ENCODE data around the gene TINAGL1. TPM values are rescaled to one million over a fixed set of nuclear protein-coding genes. Genes with fewer than 3 reads are reported as not detected.

TINAGL1 gene, protein sequence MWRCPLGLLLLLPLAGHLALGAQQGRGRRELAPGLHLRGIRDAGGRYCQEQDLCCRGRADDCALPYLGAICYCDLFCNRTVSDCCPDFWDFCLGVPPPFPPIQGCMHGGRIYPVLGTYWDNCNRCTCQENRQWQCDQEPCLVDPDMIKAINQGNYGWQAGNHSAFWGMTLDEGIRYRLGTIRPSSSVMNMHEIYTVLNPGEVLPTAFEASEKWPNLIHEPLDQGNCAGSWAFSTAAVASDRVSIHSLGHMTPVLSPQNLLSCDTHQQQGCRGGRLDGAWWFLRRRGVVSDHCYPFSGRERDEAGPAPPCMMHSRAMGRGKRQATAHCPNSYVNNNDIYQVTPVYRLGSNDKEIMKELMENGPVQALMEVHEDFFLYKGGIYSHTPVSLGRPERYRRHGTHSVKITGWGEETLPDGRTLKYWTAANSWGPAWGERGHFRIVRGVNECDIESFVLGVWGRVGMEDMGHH
- 0.45 to 0.92 TPM (median 0.72 TPM) in 5 replicates for total RNA-seq (2022; extraction: Qiagen RNA extraction)

GRCh38 chr1:31576201-31576669 is at the start of gene TINAGL1:
Gene TINAGL1 (plus strand): TSS chr1:31576515. CDS start chr1:31577149, 634 bp downstream.

GRCh38 chr1:31617218-31617915 is 41.1 kb downstream of the TINAGL1 start, which contains the start of gene HCRTR1:
Gene HCRTR1 (plus strand): TSS chr1:31617689. CDS start chr1:31619193, 1,504 bp downstream.

Other genes with a start within 250 kb of the TINAGL1 start
- gene FABP3, start 203.4 kb upstream of the TINAGL1 start, total RNA-seq (2022; extraction: Qiagen RNA extraction), result not detected in 5 replicates
- gene SERINC2, start 163.3 kb upstream of the TINAGL1 start, total RNA-seq (2022; extraction: Qiagen RNA extraction), result 17.5 to 33.5 TPM (median 29.6 TPM) in 5 replicates
- 0.04 TPM in 1 of 5 replicates, not detected in the others for gene HCRTR1, start 41.2 kb downstream of the TINAGL1 start, total RNA-seq (2022; extraction: Qiagen RNA extraction)
- gene PEF1, start 68.4 kb downstream of the TINAGL1 start, total RNA-seq (2022; extraction: Qiagen RNA extraction), result 40.2 to 50.2 TPM (median 47.5 TPM) in 5 replicates
- gene COL16A1, start 127.5 kb downstream of the TINAGL1 start, total RNA-seq (2022; extraction: Qiagen RNA extraction), result 3.6 to 7.1 TPM (median 5.4 TPM) in 5 replicates
- gene ADGRB2, start 187.8 kb downstream of the TINAGL1 start, total RNA-seq (2022; extraction: Qiagen RNA extraction), result 4.7 to 8.4 TPM (median 6.6 TPM) in 5 replicates
- gene SPOCD1, start 239.5 kb downstream of the TINAGL1 start, total RNA-seq (2022; extraction: Qiagen RNA extraction), result 4.0 to 6.3 TPM (median 4.6 TPM) in 5 replicates

Measured in A549 treated with CORT108297 at 1 μM for 4 hours (cell line).